H1 (cell line): Measurements from ENCODE around the gene UGT1A10. TPM values are rescaled to one million over a fixed set of nuclear protein-coding genes. Genes with fewer than 3 reads are reported as not detected.

ENCODE experiments used
- CTCF ChIA-PET: fragments of 300-600 bp; sonication (Branson Sonifier 250); formaldehyde crosslinking; loops from one replicate; lab custom pipeline; 2021; ENCODE audit not compliant: partially characterized antibody; lab: Charles Lee
- POLR2A ChIA-PET: fragments of 300-600 bp; sonication (Branson Sonifier 250); formaldehyde crosslinking; loops from one replicate; lab custom pipeline; 2021; ENCODE audit warnings: inconsistent platforms; ENCODE audit not compliant: partially characterized antibody; lab: Charles Lee
- DNase-seq, 2 experiments: peaks; one replicate each; pipeline versions ENCODE4 v3.0.0 to v3.0.0-alpha.2; 2010 to 2022; ENCODE audit warnings: low spot score in 2 of 2, low read depth in 1 of 2, mixed read lengths in 1 of 2
- FAIRE-seq: peaks from 2 replicates; lab custom pipeline; 2011; peaks lifted over from hg19 to GRCh38; lab: Jason Lieb, UNC
- H2AFZ ChIP-seq: 2 replicates; pipeline ENCODE4 v1.8.1; 2012; ENCODE audit warnings: low read length, inconsistent platforms
- H2AK5ac ChIP-seq: 2 replicates; pipeline ENCODE4 v1.6.1; 2013; ENCODE audit warnings: low read depth, low read length
- H2BK120ac ChIP-seq: replicated peaks from 2 replicates; pipeline ENCODE3; 2013; ENCODE audit warnings: low read depth, low read length, inconsistent platforms
- H2BK12ac ChIP-seq: 2 replicates; pipeline ENCODE4 v1.6.1; 2013; ENCODE audit warnings: low read depth, low read length
- H2BK15ac ChIP-seq: 2 replicates; pipeline ENCODE4 v1.6.1; 2013; ENCODE audit warnings: low read length
- H2BK20ac ChIP-seq: 2 replicates; pipeline ENCODE4 v1.6.1; 2013; ENCODE audit warnings: low read length
- H2BK5ac ChIP-seq: 2 replicates; pipeline ENCODE4 v1.6.1; 2013; ENCODE audit warnings: low read depth, low read length
- H3K14ac ChIP-seq: 2 replicates; pipeline ENCODE4 v1.6.1; 2013; ENCODE audit warnings: inconsistent platforms; ENCODE audit not compliant: insufficient read length
- H3K18ac ChIP-seq: 2 replicates; pipeline ENCODE4 v1.6.1; 2013; ENCODE audit warnings: low read length; ENCODE audit errors: extremely low read depth
- H3K23ac ChIP-seq: 2 replicates; pipeline ENCODE4 v1.6.1; 2013; ENCODE audit warnings: inconsistent platforms; ENCODE audit not compliant: insufficient read length
- H3K23me2 ChIP-seq: 2 replicates; pipeline ENCODE4 v1.6.1; 2013; ENCODE audit warnings: low read depth, low read length
- H3K27ac ChIP-seq: 2 replicates; pipeline ENCODE4 v1.6.1; 2011; ENCODE audit warnings: low read depth, low read length, inconsistent platforms
- H3K27me3 ChIP-seq, 4 experiments: replicated peaks in 1 of 4; 1 replicate in 1 of 4; 2 replicates in 3 of 4; pipeline versions ENCODE4 v1.6.1 to v1.8.1; 2011 to 2013; ENCODE audit warnings: low read length in 3 of 4, mild to moderate bottlenecking in 3 of 4, inconsistent platforms in 2 of 4, mixed read lengths in 2 of 4, moderate library complexity in 1 of 4; ENCODE audit not compliant: control insufficient read depth in 3 of 4, insufficient read depth in 3 of 4; ENCODE audit errors: extremely low read depth in 1 of 4
- H3K36me3 ChIP-seq, 4 experiments: 2 replicates each; pipeline versions ENCODE4 v1.6.1 to v1.8.1; 2011 to 2013; ENCODE audit warnings: mild to moderate bottlenecking in 4 of 4, low read length in 3 of 4, moderate library complexity in 2 of 4, control low read depth in 1 of 4, inconsistent platforms in 1 of 4; ENCODE audit not compliant: insufficient read depth in 4 of 4, control insufficient read depth in 2 of 4
- H3K4ac ChIP-seq: replicated peaks from 2 replicates; pipeline ENCODE3; 2013; ENCODE audit warnings: low read length, low read depth, mixed read lengths, inconsistent platforms; ENCODE audit not compliant: insufficient read length
- H3K4me1 ChIP-seq, 4 experiments: replicated peaks in 1 of 4; 1 replicate in 1 of 4; 2 replicates in 3 of 4; pipeline versions ENCODE4 v1.6.1 to v1.8.1; 2011 to 2013; ENCODE audit warnings: low read length in 3 of 4, inconsistent platforms in 2 of 4, mixed read lengths in 1 of 4; ENCODE audit not compliant: insufficient read depth in 4 of 4, control insufficient read depth in 3 of 4
- H3K4me2 ChIP-seq, 2 experiments: 2 replicates each; pipeline versions ENCODE4 v1.6.1 to v1.8.1; 2011 to 2013; ENCODE audit warnings: low read depth in 2 of 2, low read length in 2 of 2, control low read depth in 1 of 2, inconsistent platforms in 1 of 2, mild to moderate bottlenecking in 1 of 2; ENCODE audit not compliant: insufficient read depth in 1 of 2
- H3K4me3 ChIP-seq, 4 experiments: fragments of 200-600, 300-600 bp in 1 of 4; sonication (generic), shearing (Covaris generic), sonication (Bioruptor Twin) in 1 of 4; 2 replicates each; pipeline versions ENCODE4 v1.5.1 to v1.8.1; 2011 to 2016; ENCODE audit warnings: low read length in 4 of 4, low read depth in 3 of 4, control low read depth in 2 of 4, inconsistent platforms in 2 of 4, mild to moderate bottlenecking in 2 of 4, mixed read lengths in 1 of 4, moderate library complexity in 1 of 4; ENCODE audit not compliant: insufficient read depth in 2 of 4; ENCODE audit errors: extremely low read depth in 1 of 4
- H3K56ac ChIP-seq: replicated peaks from 2 replicates; pipeline ENCODE3; 2013; ENCODE audit warnings: low read depth, mild to moderate bottlenecking, mixed read lengths, low read length, inconsistent platforms; ENCODE audit not compliant: insufficient read length
- H3K79me1 ChIP-seq: 2 replicates; pipeline ENCODE4 v1.6.1; 2013; ENCODE audit warnings: low read depth, low read length, control low read depth
- H3K79me2 ChIP-seq, 2 experiments: 2 replicates each; pipeline versions ENCODE4 v1.6.1 to v1.8.1; 2012 to 2013; ENCODE audit warnings: low read length in 2 of 2, mild to moderate bottlenecking in 2 of 2, inconsistent platforms in 1 of 2; ENCODE audit not compliant: insufficient read depth in 2 of 2, control insufficient read depth in 1 of 2
- H3K9ac ChIP-seq, 4 experiments: replicated peaks in 1 of 4; 1 replicate in 1 of 4; 2 replicates in 3 of 4; pipeline versions ENCODE4 v1.6.1 to v1.8.1; 2011 to 2013; ENCODE audit warnings: low read depth in 3 of 4, low read length in 3 of 4, control low read depth in 2 of 4, mild to moderate bottlenecking in 2 of 4, moderate library complexity in 2 of 4, inconsistent platforms in 1 of 4; ENCODE audit errors: extremely low read depth in 1 of 4
- H3K9me3 ChIP-seq, 2 experiments: 2 replicates each; pipeline versions ENCODE4 v1.6.1 to v1.8.1; 2012 to 2013; ENCODE audit warnings: mild to moderate bottlenecking in 2 of 2, moderate library complexity in 2 of 2, control low read depth in 1 of 2, inconsistent platforms in 1 of 2, low read depth in 1 of 2, low read length in 1 of 2, mixed read lengths in 1 of 2; ENCODE audit not compliant: insufficient read depth in 2 of 2
- H4K20me1 ChIP-seq, 2 experiments: replicated peaks in 1 of 2; 2 replicates each; pipeline versions ENCODE3 to v1.8.1; 2011 to 2013; ENCODE audit warnings: inconsistent platforms in 2 of 2, low read length in 2 of 2, mild to moderate bottlenecking in 1 of 2; ENCODE audit not compliant: insufficient read depth in 2 of 2, control insufficient read depth in 1 of 2
- H4K5ac ChIP-seq: 2 replicates; pipeline ENCODE4 v1.6.1; 2013; ENCODE audit warnings: low read length, low read depth, mixed read lengths, inconsistent platforms; ENCODE audit not compliant: insufficient read length
- H4K8ac ChIP-seq: 2 replicates; pipeline ENCODE4 v1.8.0; 2013; ENCODE audit warnings: mild to moderate bottlenecking, moderate library complexity, low read length, inconsistent platforms; ENCODE audit not compliant: insufficient read depth; ENCODE audit errors: extremely low read depth
- H4K91ac ChIP-seq: replicated peaks from 2 replicates; pipeline ENCODE3; 2013; ENCODE audit warnings: low read length, mixed read lengths, inconsistent platforms; ENCODE audit not compliant: insufficient read length
- POLR2AphosphoS5 ChIP-seq: IDR thresholded peaks from 2 replicates; pipeline ENCODE4 v1.6.1; 2011; ENCODE audit warnings: low read depth, low read length
- RAD21 ChIP-seq, 2 experiments: IDR thresholded peaks in 1 of 2; conservative IDR thresholded peaks in 1 of 2; 2 replicates each; pipeline ENCODE4 v1.6.1; 2011; ENCODE audit warnings: low read depth in 2 of 2, low read length in 2 of 2, improper control_type of control experiment in 1 of 2, inconsistent platforms in 1 of 2, mild to moderate bottlenecking in 1 of 2, moderate library complexity in 1 of 2
- WGBS, 2 experiments: shearing (Covaris generic) in 1 of 2; methylation state at CpG; one replicate each; pipeline versions ENCODE4 v1.1.6 to v1.1.7; 2013 to 2015; ENCODE audit warnings: low lambda C conversion rate in 2 of 2, mixed read lengths in 2 of 2, inconsistent platforms in 1 of 2, low coverage in 1 of 2, missing lambda C conversion rate in 1 of 2; ENCODE audit not compliant: insufficient replicate concordance in 2 of 2, insufficient coverage in 1 of 2, insufficient read length in 1 of 2; ENCODE audit errors: extremely low coverage in 1 of 2, missing lambda C conversion rate in 1 of 2; 5-methylcytosine and 5-hydroxymethylcytosine counted together
- polyA plus RNA-seq, 7 experiments: library from polyadenylated mRNA; depleted of rRNA in 3 of 7; stranded (reverse) in 5 of 7; unstranded in 2 of 7; fragments of >200 nt in 5 of 7; fragments of 200-250 nt in 2 of 7; gene quantifications; 1 replicate in 5 of 7; 2 replicates in 1 of 7; 4 replicates in 1 of 7; pipeline versions ENCODE4 v1.2.1 to v1.2.3, GENCODE V29; 2011 to 2013; ENCODE audit warnings: missing spikeins in 2 of 7, mixed read lengths in 2 of 7
- total RNA-seq: library from RNA; stranded (reverse); fragmentation: NEBNext Ultra II Directional; extraction: Animal tissue kit (Norgen Biotek cat#: 25700); gene quantifications from 2 replicates; pipeline ENCODE4 v1.2.1, GENCODE V29; 2021

The UGT1A10 gene
- total and polyA plus RNA-seq, 2 of the 8 experiments (the other 6 are each of a cell fraction or from before 2014, with no cell fraction given), result not detected

DNA sequence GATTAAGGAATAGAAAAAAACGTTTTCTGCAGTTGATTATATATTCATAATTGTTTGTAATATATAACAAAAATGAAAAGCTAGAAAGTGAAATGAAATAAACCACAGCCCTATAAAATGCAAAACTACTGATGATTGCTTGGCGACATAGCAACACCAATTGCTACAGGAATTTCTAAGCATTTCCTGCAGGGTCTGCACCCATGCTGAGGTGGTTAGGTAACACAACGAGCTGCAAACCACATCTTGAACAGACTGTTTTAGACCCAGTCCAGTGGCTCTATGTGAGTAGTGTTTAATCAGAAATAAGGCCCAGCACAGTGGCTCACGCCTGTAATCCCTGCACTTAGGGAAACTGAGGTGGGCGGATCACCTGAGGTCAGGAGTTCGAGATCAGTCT is 18.3 kb downstream of the UGT1A10 start:
- Histone ChIP-seq H3K27ac (no peak overlapping the region), H3K9ac (no peak overlapping the region), H4K91ac (no peak overlapping the region), H2AFZ (no peak overlapping the region), H3K4me2 (no peak overlapping the region), H2BK20ac (no peak overlapping the region), H2AK5ac (no peak overlapping the region), H3K23ac (no peak overlapping the region), H2BK15ac (no peak overlapping the region), H4K5ac (no peak overlapping the region), H3K23me2 (no peaks in the 10 kb centered on the region; the same call in 1 of the 2 replicates), H3K14ac (no peak overlapping the region), H3K4ac (no peak overlapping the region), H3K27me3 (no peaks in the 10 kb centered on the region), H4K20me1 (no peaks in the 10 kb centered on the region), H3K36me3 (no peaks in the 10 kb centered on the region), H3K79me1 (no peaks in the 10 kb centered on the region), H3K9me3 (no peaks in the 10 kb centered on the region), H3K4me3 (no peak overlapping the region), H3K56ac (no peak overlapping the region), H2BK12ac (no peak overlapping the region), H3K18ac (no peak overlapping the region), H3K79me2 (no peaks in the 10 kb centered on the region), H2BK120ac (no peak overlapping the region), H4K8ac (no peak overlapping the region), H2BK5ac (no peak overlapping the region), H3K4me1 (no peaks in the 10 kb centered on the region)
- CTCF ChIA-PET, result no interaction called here
- DNase-seq (no peak), FAIRE-seq (no peak)
- POLR2A ChIA-PET, result no interaction called here
- WGBS, 2 experiments, result 72% methylated on average over 6 of the region's 6 CpGs; no CpG with 5 or more reads in 1 of the 2 experiments
- no peak for TF ChIP-seq RAD21 (IDR thresholded peaks at IDR 0.05 in 1 of 2, conservative IDR thresholded peaks at IDR 0.05 in 1 of 2; ENCODE audit: low read depth in 2 of 2, low read length in 2 of 2)
- TF ChIP-seq POLR2AphosphoS5, result no peak
